Neutrophil (primary cell): ENCODE data around the gene KBTBD12.

ENCODE experiments used
- H3K27ac ChIP-seq: fragments of 200-600 bp; sonication (generic); 2 replicates; pipeline ENCODE4 v1.5.1; 2016; ENCODE audit warnings: mild to moderate bottlenecking, moderate library complexity
- H3K27me3 ChIP-seq: fragments of 200-600 bp; sonication (generic); 2 replicates; pipeline ENCODE4 v1.6.0; 2016; ENCODE audit warnings: mild to moderate bottlenecking
- H3K36me3 ChIP-seq: fragments of 200-600 bp; sonication (generic); 2 replicates; pipeline ENCODE4 v1.5.1; 2017
- H3K4me1 ChIP-seq, 2 experiments: fragments of 200-600 bp in 1 of 2; sonication (generic) in 1 of 2; 1 replicate in 1 of 2; 2 replicates in 1 of 2; pipeline versions ENCODE4 v1.5.1 to v1.6.1; 2013 to 2016; ENCODE audit warnings: low read depth in 1 of 2, low read length in 1 of 2, mild to moderate bottlenecking in 1 of 2, moderate library complexity in 1 of 2; ENCODE audit not compliant: control insufficient read depth in 1 of 2, insufficient read depth in 1 of 2
- H3K4me3 ChIP-seq, 2 experiments: fragments of 200-600 bp in 1 of 2; sonication (generic) in 1 of 2; 1 replicate in 1 of 2; 2 replicates in 1 of 2; pipeline ENCODE4 v1.5.1; 2013 to 2016; ENCODE audit warnings: low read depth in 1 of 2, low read length in 1 of 2, mild to moderate bottlenecking in 1 of 2, moderate library complexity in 1 of 2
- H3K9me3 ChIP-seq: fragments of 200-600 bp; sonication (generic); 2 replicates; pipeline ENCODE4 v1.5.1; 2016
- TF ChIP-seq, protein P1 (sequence below): fragments of 200-600 bp; sonication (generic); IDR thresholded peaks from 2 replicates; pipeline ENCODE4 v1.5.1; 2016; ENCODE audit warnings: antibody characterized with exemption

The KBTBD12 gene

DNA sequence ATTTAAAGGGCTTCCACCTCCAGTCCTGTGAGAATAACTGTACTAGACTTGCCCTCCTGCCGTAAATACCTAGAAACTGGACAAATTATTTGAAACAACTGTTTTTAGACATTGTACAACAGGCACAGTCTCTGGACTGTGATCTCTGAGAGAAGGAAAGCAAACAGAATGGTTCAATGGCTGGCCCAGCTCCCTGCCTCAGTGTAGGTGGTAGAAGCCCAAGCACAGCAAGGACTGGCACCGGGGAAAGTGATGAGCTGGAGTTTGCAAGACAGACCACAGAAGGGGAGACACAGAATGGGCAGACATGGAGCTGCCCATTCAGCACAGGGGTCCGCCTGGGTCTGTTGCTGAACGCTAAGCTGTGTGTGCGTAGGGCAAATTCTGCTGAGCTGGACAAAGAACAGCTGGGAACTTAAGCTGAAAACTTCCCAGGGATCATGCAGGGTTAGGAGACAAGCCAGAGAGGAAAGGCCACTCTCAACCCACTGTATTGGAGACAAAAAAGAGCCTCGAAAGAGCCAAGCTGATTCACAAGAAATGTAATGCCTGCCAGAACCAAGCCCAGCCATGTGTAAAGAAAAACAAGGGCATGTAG lies 84.6 kb downstream of the KBTBD12 start:
- H3K4me3 ChIP-seq: no peak overlapping the region
- H3K27me3 ChIP-seq: peaks cover 8% of the 10 kb centered on the region
- H3K9me3 ChIP-seq: no peaks in the 10 kb centered on the region
- no peaks in the 10 kb centered on the region for H3K36me3 ChIP-seq
- H3K4me1 ChIP-seq: no peaks in the 10 kb centered on the region
- TF ChIP-seq, protein P1, sequence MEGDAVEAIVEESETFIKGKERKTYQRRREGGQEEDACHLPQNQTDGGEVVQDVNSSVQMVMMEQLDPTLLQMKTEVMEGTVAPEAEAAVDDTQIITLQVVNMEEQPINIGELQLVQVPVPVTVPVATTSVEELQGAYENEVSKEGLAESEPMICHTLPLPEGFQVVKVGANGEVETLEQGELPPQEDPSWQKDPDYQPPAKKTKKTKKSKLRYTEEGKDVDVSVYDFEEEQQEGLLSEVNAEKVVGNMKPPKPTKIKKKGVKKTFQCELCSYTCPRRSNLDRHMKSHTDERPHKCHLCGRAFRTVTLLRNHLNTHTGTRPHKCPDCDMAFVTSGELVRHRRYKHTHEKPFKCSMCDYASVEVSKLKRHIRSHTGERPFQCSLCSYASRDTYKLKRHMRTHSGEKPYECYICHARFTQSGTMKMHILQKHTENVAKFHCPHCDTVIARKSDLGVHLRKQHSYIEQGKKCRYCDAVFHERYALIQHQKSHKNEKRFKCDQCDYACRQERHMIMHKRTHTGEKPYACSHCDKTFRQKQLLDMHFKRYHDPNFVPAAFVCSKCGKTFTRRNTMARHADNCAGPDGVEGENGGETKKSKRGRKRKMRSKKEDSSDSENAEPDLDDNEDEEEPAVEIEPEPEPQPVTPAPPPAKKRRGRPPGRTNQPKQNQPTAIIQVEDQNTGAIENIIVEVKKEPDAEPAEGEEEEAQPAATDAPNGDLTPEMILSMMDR: no peak
- no peak overlapping the region for H3K27ac ChIP-seq

DNA sequence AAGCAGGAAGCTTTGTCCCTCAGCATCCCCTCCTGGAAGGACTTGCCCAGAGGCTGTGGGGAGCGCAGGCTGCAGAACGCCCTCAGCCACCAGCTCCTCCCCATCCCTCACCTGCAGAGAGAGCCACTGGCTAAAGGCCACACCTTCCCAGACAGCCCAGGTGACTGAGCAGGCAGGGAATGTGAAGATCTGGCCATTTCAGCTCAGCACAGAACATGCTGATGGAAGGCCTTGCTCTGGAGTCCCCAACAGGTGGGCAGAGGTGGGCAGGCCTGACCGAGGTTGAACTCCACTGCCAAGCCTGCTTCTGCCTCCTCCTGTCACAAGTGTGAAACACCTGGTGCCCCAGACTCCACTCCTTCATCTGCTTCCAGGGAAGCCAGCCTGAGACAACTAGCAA lies 86.5 kb downstream of the KBTBD12 start:
- Histone ChIP-seq H3K4me1 (no peaks in the 10 kb centered on the region), H3K9me3 (no peaks in the 10 kb centered on the region), H3K4me3 (no peak overlapping the region), H3K27me3 (peaks cover 23% of the 10 kb centered on the region), H3K36me3 (no peaks in the 10 kb centered on the region), H3K27ac (no peak overlapping the region)
- TF ChIP-seq, protein P1: no peak

DNA sequence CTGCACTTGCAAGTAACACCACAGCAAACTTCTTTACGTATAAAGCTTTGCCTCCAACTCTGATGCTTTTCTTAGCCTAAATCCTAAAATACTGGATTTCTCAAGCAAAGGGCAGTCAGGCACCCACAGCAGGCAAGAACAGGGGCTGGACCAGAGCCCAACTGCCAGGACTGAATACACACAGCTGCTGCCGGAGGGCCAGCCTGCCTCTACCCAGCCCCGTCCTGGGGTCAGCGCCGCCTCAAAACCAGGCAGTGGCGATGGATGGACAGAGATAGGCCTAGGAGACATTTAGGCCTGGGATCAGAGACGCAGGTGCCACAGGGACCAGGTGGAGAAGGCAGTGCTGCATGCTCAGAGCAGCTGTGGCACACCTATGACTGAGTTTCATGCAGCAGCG lies 89.6 kb downstream of the KBTBD12 start:
- TF ChIP-seq, protein P1: no peak
- Histone ChIP-seq H3K27ac (no peak overlapping the region), H3K4me3 (no peak overlapping the region), H3K9me3 (no peaks in the 10 kb centered on the region), H3K4me1 (no peaks in the 10 kb centered on the region), H3K27me3 (peaks cover 43% of the 10 kb centered on the region), H3K36me3 (no peaks in the 10 kb centered on the region)

DNA sequence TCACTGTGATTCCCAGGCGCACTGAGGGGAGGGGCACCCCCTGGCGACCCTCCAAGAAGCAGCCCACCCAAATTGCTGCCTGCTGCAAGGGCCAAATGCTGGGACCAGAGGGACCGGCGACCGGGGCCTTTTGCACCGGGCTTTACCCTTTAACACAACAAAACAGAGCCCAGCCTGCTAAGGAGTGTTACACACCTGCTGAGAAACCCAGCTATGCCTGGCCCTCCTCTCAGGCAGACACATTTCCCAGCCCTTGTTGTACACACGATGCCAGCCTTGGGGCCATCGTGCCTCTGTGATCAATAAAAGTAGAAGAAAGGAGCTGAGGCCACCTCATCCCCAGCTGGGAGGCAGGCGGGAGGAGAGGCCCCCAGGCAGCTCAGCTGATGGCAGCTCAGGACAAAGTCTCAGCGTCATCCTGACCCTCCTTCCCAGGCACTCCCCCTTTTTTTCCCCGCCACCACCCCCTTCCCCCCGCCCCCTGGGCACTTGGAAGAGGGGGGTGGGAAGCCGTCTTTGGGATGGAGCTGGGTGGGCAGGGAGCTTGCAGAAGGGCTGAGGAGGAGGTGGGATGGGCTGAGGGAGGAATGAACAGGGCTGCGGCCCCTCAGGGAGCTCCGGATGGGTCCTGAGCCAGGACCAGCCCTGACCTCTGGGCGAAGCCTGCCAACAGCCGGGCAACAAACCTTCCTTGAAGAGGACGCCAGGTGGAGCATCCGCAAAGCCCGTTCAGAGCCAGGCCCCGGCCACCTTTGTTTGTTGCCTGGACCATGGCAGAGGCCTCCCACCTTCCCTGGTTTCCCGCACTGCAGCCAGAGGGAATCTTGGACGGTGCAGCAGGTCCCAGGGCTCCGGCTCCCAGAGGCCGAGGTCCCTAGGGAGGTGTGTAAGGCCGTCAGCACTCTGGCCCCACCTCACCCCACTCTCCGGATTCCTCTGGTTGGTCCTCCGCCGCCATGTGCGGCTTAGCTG lies 91.3 kb downstream of the KBTBD12 start:
- Histone ChIP-seq H3K4me1 (peaks cover 0 to 4% of the 10 kb centered on the region in 2 experiments), H3K27me3 (peaks cover 39% of the 10 kb centered on the region), H3K27ac (no peak overlapping the region), H3K9me3 (no peaks in the 10 kb centered on the region), H3K36me3 (no peaks in the 10 kb centered on the region), H3K4me3 (no peak overlapping the region)
- TF ChIP-seq, protein P1: no peak

DNA sequence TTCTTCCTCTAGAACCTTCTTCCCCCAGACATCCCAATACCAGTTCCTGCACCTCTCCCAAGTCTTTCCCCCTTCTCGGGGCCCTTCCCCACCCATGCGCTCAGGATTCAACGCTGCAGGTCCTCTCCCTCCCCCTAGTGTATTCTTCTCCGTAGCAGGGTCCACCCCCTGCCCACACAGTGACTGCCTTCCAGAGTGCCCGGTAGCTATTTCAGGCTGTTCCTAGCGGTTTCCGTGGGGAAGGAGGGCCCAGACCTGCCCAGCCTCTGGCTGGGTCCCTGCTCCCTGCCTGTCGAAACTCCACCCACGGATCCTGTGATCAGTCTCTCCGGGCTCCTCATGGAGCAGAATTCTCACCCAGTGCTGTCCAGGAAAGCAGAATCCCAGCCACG lies 92.0 kb downstream of the KBTBD12 start:
- H3K36me3 ChIP-seq: no peaks in the 10 kb centered on the region
- H3K9me3 ChIP-seq: no peaks in the 10 kb centered on the region
- no peak overlapping the region for H3K4me3 ChIP-seq
- no peak overlapping the region for H3K27ac ChIP-seq
- TF ChIP-seq, protein P1: no peak
- H3K27me3 ChIP-seq: peaks cover 39% of the 10 kb centered on the region
- peaks cover 0 to 4% of the 10 kb centered on the region in 2 experiments for H3K4me1 ChIP-seq
